GM21447 (cell line): ENCODE results near the gene TCFL5.

Source experiments
- ATAC-seq: cut with Tn5 transposase; IDR thresholded peaks from one replicate; pipeline ENCODE4 v1.9.1; 2021; ENCODE audit not compliant: unreplicated experiment

The TCFL5 gene

DNA sequence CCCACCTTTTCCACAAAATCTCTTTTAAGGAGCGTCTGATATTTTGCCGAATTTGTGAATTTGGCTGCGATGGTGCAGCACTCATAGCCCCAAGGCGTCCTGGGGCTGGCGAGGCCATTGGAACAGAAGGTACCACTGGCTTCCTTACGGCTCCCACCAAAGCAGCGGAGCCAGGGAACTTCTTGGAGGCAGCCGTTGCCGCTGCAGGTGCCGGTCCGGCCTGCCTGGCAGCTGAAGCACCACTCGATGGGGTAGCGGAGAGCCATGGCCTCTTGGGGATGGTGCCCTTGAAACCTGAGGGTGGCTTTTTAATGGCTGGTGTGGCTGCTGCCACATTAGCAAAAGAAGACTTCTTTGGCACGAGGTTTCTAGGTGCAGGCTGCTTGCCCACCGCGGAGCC, 34.9 kb upstream of the TCFL5 start:
- no peak for ATAC-seq

- no peak for ATAC-seq
These were observed 33.9 kb upstream of the TCFL5 start for GRCh38 chr20:62895539-62895938.

GRCh38 chr20:62894261-62894660, 32.6 kb upstream of the TCFL5 start:
- ATAC-seq, result no peak

GRCh38 chr20:62893700-62894099, 32.1 kb upstream of the TCFL5 start:
- ATAC-seq, result no peak

GRCh38 chr20:62892348-62893304, 31.0 kb upstream of the TCFL5 start:
- no peak for ATAC-seq

GRCh38 chr20:62891111-62891510, 29.5 kb upstream of the TCFL5 start:
- no peak for ATAC-seq

GRCh38 chr20:62890444-62890843, 28.8 kb upstream of the TCFL5 start:
- ATAC-seq, result no peak

GRCh38 chr20:62889871-62890270, 28.2 kb upstream of the TCFL5 start:
- no peak for ATAC-seq

DNA sequence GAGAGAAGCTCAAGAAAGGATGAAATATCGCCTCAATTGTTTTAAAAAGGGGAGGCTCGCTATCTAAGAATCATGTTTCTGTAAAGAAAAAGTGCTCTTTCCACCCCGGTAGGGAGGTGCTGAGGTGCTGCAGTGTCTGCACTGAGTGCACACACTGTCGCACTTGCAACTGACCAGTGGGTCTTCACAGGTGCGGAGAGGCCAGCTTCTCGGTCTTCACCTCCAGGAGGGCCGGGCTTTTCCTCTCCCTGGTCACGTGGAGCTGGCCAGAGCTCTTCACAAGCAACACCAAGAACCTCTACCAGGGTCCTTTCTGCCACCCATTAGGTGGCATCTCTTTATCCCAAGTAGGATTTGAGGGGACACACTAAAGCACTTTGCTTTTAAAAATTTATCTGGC, 27.8 kb upstream of the TCFL5 start:
- ATAC-seq, result no peak

- ATAC-seq, result no peak
These were observed 27.3 kb upstream of the TCFL5 start for GRCh38 chr20:62888910-62889309.

DNA sequence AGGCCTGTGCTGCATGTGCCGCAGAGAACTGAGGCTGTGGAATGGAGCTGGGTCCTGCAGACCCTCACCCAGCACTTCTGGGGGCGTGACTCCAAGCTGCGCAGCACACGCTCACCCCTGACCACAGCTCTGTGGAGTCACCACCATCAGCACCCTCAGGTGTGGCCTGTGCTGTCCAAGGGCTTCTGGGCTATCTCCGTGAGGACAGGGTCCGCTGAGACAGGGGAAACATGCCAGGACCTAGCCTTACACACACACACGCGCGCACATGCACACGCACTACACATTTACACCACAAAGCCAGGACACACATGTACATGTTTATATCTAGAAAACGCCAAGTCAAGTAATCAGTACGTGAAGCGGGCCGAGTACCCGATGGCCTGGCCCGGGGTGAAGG, 26.8 kb upstream of the TCFL5 start:
- ATAC-seq, result no peak

DNA sequence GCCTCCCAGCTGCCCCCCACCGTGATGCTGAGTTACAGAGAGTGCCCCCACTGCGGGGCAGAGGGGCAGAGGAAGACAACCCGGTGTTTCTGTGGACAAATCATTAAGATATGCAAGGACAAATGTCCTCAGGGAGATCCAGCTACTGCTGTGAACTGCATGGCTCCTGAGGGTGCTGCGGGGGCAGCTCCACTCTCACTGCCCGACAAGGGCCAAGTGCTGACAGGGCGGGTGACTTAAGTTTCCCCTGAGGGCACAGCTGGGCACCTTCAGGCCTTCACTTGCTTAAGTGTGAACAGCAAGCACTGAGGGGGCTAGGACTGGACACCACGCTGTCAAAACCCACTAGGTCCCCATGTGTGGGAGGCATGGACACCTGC, 26.2 kb upstream of the TCFL5 start:
- no peak for ATAC-seq

GRCh38 chr20:62887152-62887859, 25.7 kb upstream of the TCFL5 start:
- no peak for ATAC-seq

DNA sequence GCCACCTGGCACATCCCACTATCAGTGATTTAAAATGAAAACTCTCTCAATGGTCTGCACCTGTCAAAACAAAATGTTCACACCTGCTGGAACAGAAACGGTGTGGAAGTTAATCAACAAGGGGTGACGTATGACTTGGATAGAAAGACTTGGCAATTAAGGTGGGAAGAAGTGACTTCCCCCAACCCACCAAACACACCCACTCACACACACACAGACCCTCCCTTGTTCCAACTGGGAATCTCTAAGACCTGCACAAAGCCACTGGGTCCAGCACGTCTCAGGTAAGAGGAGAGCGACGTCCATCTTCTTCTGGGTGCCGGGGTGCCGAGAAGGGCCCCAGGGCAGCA, 25.1 kb upstream of the TCFL5 start:
- no peak for ATAC-seq

- no peak for ATAC-seq
These were observed 24.5 kb upstream of the TCFL5 start for GRCh38 chr20:62885896-62886708.

DNA sequence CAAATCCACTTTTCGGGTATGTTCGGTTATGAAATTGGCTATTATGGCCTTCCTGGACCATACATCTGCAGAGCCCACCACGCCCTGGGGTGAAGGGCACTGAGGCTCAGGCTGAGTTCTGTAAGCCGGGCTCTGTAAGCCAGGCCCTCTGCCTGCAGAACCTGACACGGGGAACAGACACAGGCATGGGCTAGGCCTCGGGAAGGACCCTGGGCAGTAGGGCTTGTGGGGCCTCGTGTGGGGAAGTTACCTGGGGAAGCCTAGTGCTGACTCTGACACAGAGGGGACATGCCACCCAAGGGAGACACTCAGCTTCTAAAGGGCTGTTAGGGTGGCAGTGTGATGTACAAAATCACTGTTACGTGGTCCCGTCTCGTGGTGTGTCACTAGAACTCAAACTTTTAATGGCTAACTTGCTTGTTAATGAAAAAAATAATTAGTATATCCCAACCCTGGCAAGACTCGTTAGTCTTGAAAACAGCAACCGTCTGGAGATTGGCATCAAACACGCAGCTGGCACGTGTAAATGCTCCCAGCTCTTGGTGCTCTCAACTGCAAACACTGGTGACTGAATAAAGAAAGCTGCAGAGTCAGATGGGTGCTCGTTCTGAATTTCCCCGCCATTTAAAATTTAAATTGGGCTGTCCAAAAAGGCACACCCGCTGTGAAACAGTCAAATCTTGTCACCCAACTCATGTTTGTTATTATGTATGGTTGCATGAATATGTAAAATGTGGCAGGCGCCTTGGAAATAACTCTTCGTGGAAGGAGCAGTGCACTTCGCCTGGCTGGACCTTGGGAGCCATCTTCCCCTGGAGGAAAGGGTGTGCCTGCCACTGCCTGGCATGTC, 23.6 kb upstream of the TCFL5 start:
- no peak for ATAC-seq

- ATAC-seq, result no peak
These were observed 22.9 kb upstream of the TCFL5 start for GRCh38 chr20:62884556-62884955.

DNA sequence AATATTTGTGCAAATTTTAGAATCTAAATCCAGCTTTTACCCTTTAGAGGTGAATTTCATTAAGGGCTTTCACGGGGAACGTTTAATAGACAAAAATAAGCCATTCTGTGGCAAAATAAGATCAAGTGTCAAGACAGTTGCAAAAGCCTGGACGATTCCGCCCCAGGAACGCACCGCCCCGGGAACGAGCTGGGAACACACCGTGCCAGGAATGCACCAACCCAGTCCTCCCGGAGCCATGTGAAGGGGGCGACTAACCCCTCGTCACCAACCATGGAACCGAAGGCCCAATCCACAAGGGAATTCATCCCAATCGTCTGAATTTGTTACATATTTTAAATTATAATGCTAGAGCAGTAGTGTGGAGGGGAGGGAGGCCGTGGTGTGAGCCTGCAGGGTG, 20.8 kb upstream of the TCFL5 start:
- ATAC-seq, result no peak

DNA sequence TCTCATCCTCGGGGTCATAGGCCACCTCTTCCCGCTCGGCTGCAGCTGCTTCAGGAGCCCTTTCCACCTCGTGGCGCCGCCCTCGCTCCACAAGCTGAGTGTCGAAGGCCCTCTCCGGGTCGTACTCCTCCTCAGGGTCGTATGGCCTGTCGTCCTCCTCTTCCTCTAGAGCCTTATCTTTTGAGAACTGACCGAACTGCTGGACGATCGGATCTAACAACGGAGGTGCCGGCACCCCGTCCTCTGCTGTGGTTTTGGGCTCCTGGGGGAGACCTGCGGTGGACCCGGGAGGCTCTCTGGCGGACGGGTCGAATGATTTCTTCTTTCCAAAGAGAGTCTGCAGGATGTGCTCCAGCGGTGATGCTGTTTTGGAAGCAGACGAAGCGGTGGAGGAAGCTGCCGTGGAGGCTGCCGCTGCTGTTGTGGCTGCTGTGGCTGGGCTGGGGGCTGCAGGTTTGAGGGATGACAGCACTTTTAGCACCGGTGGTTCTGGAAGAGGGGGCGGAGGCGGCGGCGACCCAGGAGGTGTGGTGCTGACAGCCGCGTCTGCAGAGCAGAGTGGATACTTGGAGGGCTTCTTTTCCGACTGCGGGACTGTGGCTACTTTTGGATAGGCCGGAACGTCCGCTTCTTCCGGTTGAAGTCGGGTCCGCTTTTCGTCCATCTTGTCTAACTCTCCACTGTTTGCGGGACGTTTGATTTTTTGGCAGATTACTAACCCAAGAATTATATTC, 20.2 kb upstream of the TCFL5 start:
- no peak for ATAC-seq
